HCT116 (cell line): ENCODE measurements around the gene EPHA6. TPM values are rescaled to one million over a fixed set of nuclear protein-coding genes. Genes with fewer than 3 reads are reported as not detected.

Experiments used
- ATAC-seq: fragments of 200-7000 bp; cut with Tn5 transposase; 2 replicates; pipeline ENCODE4 v1.9.1; 2020; ENCODE audit warnings: mild to moderate bottlenecking, moderate library complexity
- BruUV-seq: library from RNA; stranded (reverse); fragments of 400-500 nt; replicated peaks from 2 replicates; lab custom pipeline; 2021; lab: Mats Ljungman, UMichigan
- CTCF ChIA-PET: fragments of 300-600 bp; sonication (Branson Sonifier 250); formaldehyde crosslinking; loops from one replicate; lab custom pipeline; 2021; ENCODE audit warnings: antibody characterized with exemption; lab: Charles Lee
- POLR2A ChIA-PET: fragments of 300-600, 350-600 bp; sonication (Branson Sonifier 250); formaldehyde crosslinking; loops from one replicate; lab custom pipeline; 2021; ENCODE audit warnings: antibody characterized with exemption; lab: Charles Lee
- RAD21 ChIA-PET, 2 experiments: fragments of 300-600 bp; sonication (Branson Sonifier 250); formaldehyde crosslinking; loops; one replicate each; lab custom pipeline; 2023; ENCODE audit warnings: low total read pairs in 2 of 2; ENCODE audit not compliant: uncharacterized antibody in 2 of 2, unreplicated experiment in 2 of 2, low non-redundant PET in 1 of 2; lab: Charles Lee
- DNase-seq: peaks from one replicate; pipeline ENCODE4 v3.0.0-alpha.2; 2010; ENCODE audit warnings: low read depth, low spot score
- H2AFZ ChIP-seq: fragments of 200-600 bp; shearing (Covaris generic), sonication (generic); 2 replicates; pipeline ENCODE4 v1.6.1; 2017; ENCODE audit warnings: low read depth, mixed run types, mixed read lengths, antibody characterized with exemption, low read length; ENCODE audit not compliant: poor library complexity, severe bottlenecking
- H3K27ac ChIP-seq: 2 replicates; pipeline ENCODE4 v1.5.1; 2012; ENCODE audit warnings: low read depth, low read length
- H3K27me3 ChIP-seq: fragments of 200-600 bp; sonication (generic); 2 replicates; pipeline ENCODE4 v1.6.1; 2016; ENCODE audit warnings: mixed run types, low read length, mixed read lengths; ENCODE audit not compliant: insufficient read depth
- H3K36me3 ChIP-seq, 2 experiments: fragments of 200-500 bp in 1 of 2; fragments of 200-600 bp in 1 of 2; sonication (Bioruptor generic) in 1 of 2; sonication (generic) in 1 of 2; 2 replicates each; pipeline versions ENCODE4 v1.5.1 to v1.6.1; 2014 to 2016; ENCODE audit warnings: low read length in 2 of 2, inconsistent platforms in 1 of 2, mixed read lengths in 1 of 2, mixed run types in 1 of 2; ENCODE audit not compliant: insufficient read depth in 2 of 2, control insufficient read depth in 1 of 2
- H3K4me1 ChIP-seq, 2 experiments: fragments of 200-600 bp in 1 of 2; sonication (generic) in 1 of 2; 2 replicates each; pipeline versions ENCODE4 v1.5.1 to v1.6.1; 2012 to 2017; ENCODE audit warnings: low read length in 2 of 2, inconsistent platforms in 1 of 2, mild to moderate bottlenecking in 1 of 2, mixed read lengths in 1 of 2, mixed run types in 1 of 2, moderate library complexity in 1 of 2; ENCODE audit not compliant: insufficient read depth in 2 of 2, control insufficient read depth in 1 of 2
- H3K4me2 ChIP-seq: fragments of 200-600 bp; sonication (generic); 2 replicates; pipeline ENCODE4 v1.6.1; 2017; ENCODE audit warnings: mixed run types, low read length, mixed read lengths
- H3K4me3 ChIP-seq, 2 experiments: fragments of 200-600 bp in 1 of 2; sonication (generic) in 1 of 2; replicated peaks in 1 of 2; 2 replicates each; pipeline ENCODE4 v1.5.1; 2011 to 2016; ENCODE audit warnings: low read length in 2 of 2, control low read depth in 1 of 2, low read depth in 1 of 2, mild to moderate bottlenecking in 1 of 2, mixed read lengths in 1 of 2, mixed run types in 1 of 2
- H3K79me2 ChIP-seq: fragments of 200-600 bp; sonication (generic); 2 replicates; pipeline ENCODE4 v1.6.1; 2017; ENCODE audit warnings: mild to moderate bottlenecking, mixed run types, low read length, moderate library complexity, mixed read lengths; ENCODE audit not compliant: insufficient read depth
- H3K9ac ChIP-seq: fragments of 200-600 bp; sonication (generic); 2 replicates; pipeline ENCODE4 v1.6.1; 2016; ENCODE audit warnings: low read length, mixed read lengths
- H3K9me2 ChIP-seq: fragments of 200-600 bp; sonication (generic), shearing (Covaris generic); 2 replicates; pipeline ENCODE4 v1.6.1; 2017; ENCODE audit warnings: mixed run types, mild to moderate bottlenecking, moderate library complexity; ENCODE audit not compliant: insufficient read depth
- H3K9me3 ChIP-seq, 2 experiments: fragments of 200-500 bp in 1 of 2; fragments of 200-600 bp in 1 of 2; sonication (Bioruptor generic) in 1 of 2; sonication (generic) in 1 of 2; 2 replicates each; pipeline ENCODE4 v1.6.1; 2014 to 2017; ENCODE audit warnings: low read length in 2 of 2, mixed read lengths in 2 of 2, inconsistent platforms in 1 of 2, low read depth in 1 of 2, mild to moderate bottlenecking in 1 of 2, mixed run types in 1 of 2, moderate library complexity in 1 of 2; ENCODE audit not compliant: control insufficient read depth in 1 of 2, insufficient read depth in 1 of 2
- H4K20me1 ChIP-seq: fragments of 200-600 bp; sonication (generic), shearing (Covaris generic); 2 replicates; pipeline ENCODE4 v1.6.1; 2017; ENCODE audit warnings: mixed run types, mild to moderate bottlenecking, moderate library complexity; ENCODE audit not compliant: insufficient read depth
- ATF3 ChIP-seq: IDR thresholded peaks from 2 replicates; pipeline ENCODE4 v1.6.1; 2012
- CBX3 ChIP-seq: IDR thresholded peaks from 2 replicates; pipeline ENCODE4 v1.6.1; 2012; ENCODE audit warnings: low read depth
- CEBPB ChIP-seq: IDR thresholded peaks from 2 replicates; pipeline ENCODE4 v1.6.1; 2012; ENCODE audit warnings: low read depth
- CTCF ChIP-seq, 3 experiments: fragments of 200-600 bp in 1 of 3; sonication (generic) in 1 of 3; IDR thresholded peaks in 2 of 3; conservative IDR thresholded peaks in 1 of 3; 2 replicates each; pipeline ENCODE4 v1.5.1; 2012 to 2017; ENCODE audit warnings: low read depth in 2 of 3, low read length in 2 of 3, antibody characterized with exemption in 1 of 3, borderline replicate concordance in 1 of 3, control low read depth in 1 of 3, mild to moderate bottlenecking in 1 of 3, mixed read lengths in 1 of 3, mixed run types in 1 of 3, moderate library complexity in 1 of 3; ENCODE audit not compliant: insufficient read depth in 1 of 3
- EZH2 ChIP-seq: fragments of 200-600 bp; sonication (generic); IDR thresholded peaks from 2 replicates; pipeline ENCODE4 v1.6.1; 2017; ENCODE audit warnings: antibody characterized with exemption, mixed run types
- EZH2phosphoT487 ChIP-seq: fragments of 200-600 bp; IDR thresholded peaks from 2 replicates; pipeline ENCODE4 v1.6.1; 2018; ENCODE audit warnings: antibody characterized with exemption, borderline replicate concordance
- FOSL1 ChIP-seq: IDR thresholded peaks from 2 replicates; pipeline ENCODE4 v1.6.1; 2012; ENCODE audit warnings: low read depth
- POLR2A ChIP-seq: IDR thresholded peaks from 2 replicates; pipeline ENCODE4 v1.7.0; 2011; ENCODE audit warnings: borderline replicate concordance; ENCODE audit not compliant: insufficient read depth, insufficient read length; ENCODE audit errors: extremely low read depth
- RAD21 ChIP-seq: IDR thresholded peaks from 2 replicates; pipeline ENCODE4 v1.6.1; 2012; ENCODE audit warnings: low read depth, mild to moderate bottlenecking
- REST ChIP-seq: IDR thresholded peaks from 2 replicates; pipeline ENCODE4 v1.6.1; 2012; ENCODE audit warnings: low read depth
- YY1 ChIP-seq: IDR thresholded peaks from 2 replicates; pipeline ENCODE4 v1.6.1; 2011; ENCODE audit warnings: low read length, low read depth, moderate library complexity, mild to moderate bottlenecking; ENCODE audit not compliant: insufficient replicate concordance; ENCODE audit errors: extremely low read depth
- ZBTB33 ChIP-seq: IDR thresholded peaks from 2 replicates; pipeline ENCODE4 v1.6.1; 2011; ENCODE audit warnings: mild to moderate bottlenecking, low read length, moderate library complexity; ENCODE audit not compliant: insufficient replicate concordance; ENCODE audit errors: extremely low read depth
- ZNF274 ChIP-seq: fragments of 200-500 bp; sonication (Bioruptor generic); IDR thresholded peaks from 2 replicates; pipeline ENCODE4 v1.6.1; 2014; ENCODE audit warnings: mild to moderate bottlenecking, low read depth, low read length, inconsistent platforms
- intact Hi-C: fragments of 100-400 bp; cut with micrococcal nuclease; formaldehyde crosslinking; loops from 2 replicates; pipeline ENCODE4 v1.10.0; 2022
- total RNA-seq: library from RNA; stranded (reverse); gene quantifications from one replicate; pipeline ENCODE4 v1.2.1, GENCODE V29; 2021; ENCODE audit not compliant: unreplicated experiment

EPHA6 gene
- total RNA-seq, 1 experiment from 2014 or later = not detected

GRCh38 chr3:97181704-97182103 is 367.3 kb downstream of the EPHA6 start:
- H3K27ac ChIP-seq = no peak overlapping the region
- POLR2A ChIA-PET = no interaction called here
- H3K79me2 ChIP-seq = no peaks in the 10 kb centered on the region
- CTCF ChIA-PET = no interaction called here
- H3K27me3 ChIP-seq = no peaks in the 10 kb centered on the region
- no peaks in the 10 kb centered on the region for H3K4me1 ChIP-seq
- H3K9ac ChIP-seq = no peak overlapping the region
- no peak overlapping the region for H3K4me2 ChIP-seq
- intact Hi-C loops = no loop called here
- no peak overlapping the region for H3K4me3 ChIP-seq
- RAD21 ChIA-PET = no interaction called here
- H2AFZ ChIP-seq = no peak overlapping the region
- no peaks in the 10 kb centered on the region for H3K9me2 ChIP-seq
- ATAC-seq (no peak), DNase-seq (no peak)
- no TSS peak for BruUV-seq
- TF ChIP-seq YY1 = no peak
- H3K9me3 ChIP-seq = peaks cover 6 to 13% of the 10 kb centered on the region in 2 experiments; a peak in 2 of 4 replicates
- H4K20me1 ChIP-seq = no peaks in the 10 kb centered on the region
- no peaks in the 10 kb centered on the region for H3K36me3 ChIP-seq

- ChIA-PET RAD21 (no interaction called here), POLR2A (no interaction called here), CTCF (no interaction called here)
- Histone ChIP-seq H3K4me1 (no peaks in the 10 kb centered on the region), H3K79me2 (no peaks in the 10 kb centered on the region), H3K36me3 (no peaks in the 10 kb centered on the region), H3K4me3 (no peak overlapping the region), H3K9ac (no peak overlapping the region), H3K9me3 (peaks cover 0 to 7% of the 10 kb centered on the region in 2 experiments; a peak in 2 of 4 replicates), H4K20me1 (no peaks in the 10 kb centered on the region; the same call in 1 of the 2 replicates), H3K27me3 (no peaks in the 10 kb centered on the region), H3K27ac (no peak overlapping the region), H3K4me2 (no peak overlapping the region), H2AFZ (no peak overlapping the region), H3K9me2 (no peaks in the 10 kb centered on the region)
- DNase-seq = no peak
- no peak for TF ChIP-seq CEBPB
- no peak for TF ChIP-seq EZH2
- TF ChIP-seq FOSL1 = no peak
- no peak for TF ChIP-seq RAD21
- no peak for TF ChIP-seq CTCF (IDR thresholded peaks at IDR 0.05 in 2 of 3, conservative IDR thresholded peaks at IDR 0.05 in 1 of 3; ENCODE audit: borderline replicate concordance in 1 of 3, insufficient read depth in 1 of 3, low read depth in 2 of 3, low read length in 2 of 3)
- TF ChIP-seq POLR2A = no peak
- no peak for TF ChIP-seq ATF3
- no peak for TF ChIP-seq CBX3
- no peak for TF ChIP-seq ZNF274
- TF ChIP-seq REST = no peak
- no peak for TF ChIP-seq EZH2phosphoT487
- no peak for TF ChIP-seq ZBTB33
- BruUV-seq = no TSS peak
- no peak for ATAC-seq
- intact Hi-C loops = no loop called here
Measured at GRCh38 chr3:97187771-97188170, 373.4 kb downstream of the EPHA6 start.
